Muscle layer of colon (tissue), 2 donors: ENCODE results near the gene S100B.
A peak's percentile ranks its signal among the peaks of the same experiment; 100 is the strongest.
"Not testable (repeated sequence)": the region's sequence is repeated elsewhere in the genome, so short reads cannot be mapped to it uniquely, and the experiment has no call there.

ENCODE experiments used
- H3K27ac ChIP-seq: one replicate; pipeline ENCODE4 v1.7.0; 2013; ENCODE audit warnings: low read depth, mild to moderate bottlenecking, low read length, moderate library complexity
- H3K27me3 ChIP-seq, 2 donors: one replicate each; pipeline ENCODE4 v1.7.0; 2013; ENCODE audit warnings: low read length in 2 of 2, mild to moderate bottlenecking in 2 of 2; ENCODE audit not compliant: insufficient read depth in 2 of 2, control insufficient read depth in 1 of 2
- H3K36me3 ChIP-seq: one replicate; pipeline ENCODE4 v1.7.0; 2013; ENCODE audit warnings: mild to moderate bottlenecking, low read length; ENCODE audit not compliant: insufficient read depth
- H3K4me1 ChIP-seq: one replicate; pipeline ENCODE4 v1.7.0; 2013; ENCODE audit warnings: mild to moderate bottlenecking, low read length; ENCODE audit not compliant: insufficient read depth
- H3K4me3 ChIP-seq, 2 donors: one replicate each; pipeline ENCODE4 v1.7.0; 2013; ENCODE audit warnings: low read length in 2 of 2, low read depth in 1 of 2, mild to moderate bottlenecking in 1 of 2, moderate library complexity in 1 of 2
- H3K9ac ChIP-seq: one replicate; pipeline ENCODE4 v1.7.0; 2013; ENCODE audit warnings: low read length
- H3K9me3 ChIP-seq: one replicate; pipeline ENCODE4 v1.7.0; 2013; ENCODE audit warnings: mild to moderate bottlenecking, low read length
- donor health status: abdominal sarcoma.
- donor health status: Adenocarcinoma of cecum.

S100B gene

GRCh38 chr21:46637952-46638746 lies 33.3 kb upstream of the S100B start:
- no peaks in the 10 kb centered on the region for H3K9me3 ChIP-seq
- H3K9ac ChIP-seq = no peak overlapping the region
- H3K36me3 ChIP-seq = peaks cover 20% of the 10 kb centered on the region
- H3K4me1 ChIP-seq = peaks cover 34% of the 10 kb centered on the region
- H3K27ac ChIP-seq = peak overlapping the region; percentile 30
- no peaks in the 10 kb centered on the region for H3K27me3 ChIP-seq
- H3K4me3 ChIP-seq = peak overlapping the region in 1 of 2 donors; percentile 29

DNA sequence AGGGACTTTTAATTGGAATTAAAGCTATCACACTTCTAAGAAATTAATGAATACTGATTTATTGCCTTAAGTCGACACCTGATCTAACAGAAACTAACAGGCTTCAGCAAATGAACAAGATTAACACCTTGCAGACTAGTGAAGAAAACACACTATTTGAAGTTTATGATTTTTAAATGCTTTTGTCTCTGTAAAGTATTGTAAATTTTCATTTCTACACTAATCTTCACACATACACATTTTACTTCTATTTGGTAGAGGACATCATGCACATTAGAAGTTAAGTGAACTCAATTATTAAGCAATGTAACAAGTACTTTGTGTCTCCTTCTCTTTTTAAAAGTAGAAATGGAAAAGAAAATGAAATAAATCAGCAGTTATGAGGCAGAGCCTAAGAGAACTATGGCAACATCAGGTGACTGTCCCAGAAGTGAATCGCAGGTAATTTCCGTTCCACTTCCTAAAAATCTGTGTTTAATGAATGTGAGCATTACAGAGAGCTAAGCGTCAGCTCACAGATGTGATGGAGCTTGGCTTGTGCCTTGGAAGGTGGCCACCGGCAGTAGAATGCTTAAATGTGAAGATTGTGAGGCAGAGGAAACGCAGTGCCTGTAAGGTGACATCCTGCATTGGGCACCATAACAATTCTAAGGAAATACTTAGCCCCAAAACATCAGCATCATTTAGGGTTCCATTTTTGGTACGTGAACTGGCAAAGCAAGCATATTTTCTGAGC lies 31.8 kb upstream of the S100B start:
- Histone ChIP-seq H3K27ac (no peak overlapping the region), H3K27me3 (no peaks in the 10 kb centered on the region), H3K4me3 (peak overlapping the region in 1 of 2 donors; percentile 95), H3K4me1 (peaks cover 34% of the 10 kb centered on the region), H3K9ac (peak overlapping the region; percentile 34), H3K36me3 (peaks cover 16% of the 10 kb centered on the region), H3K9me3 (no peaks in the 10 kb centered on the region)

GRCh38 chr21:46636181-46636512 lies 31.3 kb upstream of the S100B start:
- peak overlapping the region; percentile 61 for H3K9ac ChIP-seq
- H3K4me3 ChIP-seq = peak overlapping the region; percentile 95 to 96
- no peaks in the 10 kb centered on the region for H3K27me3 ChIP-seq
- no peaks in the 10 kb centered on the region for H3K9me3 ChIP-seq
- H3K27ac ChIP-seq = peak overlapping the region; percentile 93
- H3K36me3 ChIP-seq = peaks cover 10% of the 10 kb centered on the region
- peaks cover 34% of the 10 kb centered on the region for H3K4me1 ChIP-seq

GRCh38 chr21:46635324-46636180 lies 30.7 kb upstream of the S100B start, which contains the start of gene PRMT2:
PRMT2 (plus strand) TSS chr21:46635674; CDS start chr21:46636952, 1,278 bp downstream.
- H3K9me3 ChIP-seq = no peaks in the 10 kb centered on the region
- H3K27me3 ChIP-seq = no peaks in the 10 kb centered on the region
- H3K9ac ChIP-seq = peak within 1 kb of the TSS; percentile 61
- H3K4me3 ChIP-seq = peak within 1 kb of the TSS; percentile 95 to 96
- peak within 1 kb of the TSS; percentile 93 for H3K27ac ChIP-seq
- H3K36me3 ChIP-seq = peaks cover 6% of the 10 kb centered on the region
- H3K4me1 ChIP-seq = peaks cover 34% of the 10 kb centered on the region

GRCh38 chr21:46634966-46635323 lies 30.1 kb upstream of the S100B start:
- Histone ChIP-seq H3K27me3 (no peaks in the 10 kb centered on the region), H3K27ac (peak overlapping the region; percentile 93), H3K36me3 (peaks cover 6% of the 10 kb centered on the region), H3K9ac (peak overlapping the region; percentile 61), H3K4me1 (peaks cover 34% of the 10 kb centered on the region), H3K4me3 (peak overlapping the region; percentile 95 to 96), H3K9me3 (no peaks in the 10 kb centered on the region)

DNA sequence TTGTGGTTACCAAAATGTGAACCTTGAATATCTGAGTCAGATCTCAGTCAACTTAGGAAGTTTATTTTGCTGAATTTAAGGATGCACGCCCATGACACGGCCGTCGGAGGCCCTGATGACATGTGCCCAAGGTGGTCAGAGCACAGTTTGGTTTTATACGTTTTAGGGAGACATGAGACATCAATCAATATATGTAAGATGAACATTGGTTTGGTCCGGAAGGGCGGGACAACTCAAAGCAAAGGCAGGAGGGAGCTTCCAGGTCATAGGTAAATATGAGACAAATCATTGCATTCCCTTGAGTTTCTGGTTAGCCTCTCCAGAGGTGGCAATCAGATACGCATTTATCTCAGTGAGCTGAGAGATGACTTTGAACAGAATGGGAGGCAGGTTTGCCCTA lies 29.5 kb upstream of the S100B start:
- peak overlapping the region; percentile 93 for H3K27ac ChIP-seq
- H3K27me3 ChIP-seq = no peaks in the 10 kb centered on the region
- H3K36me3 ChIP-seq = peaks cover 6% of the 10 kb centered on the region
- no peaks in the 10 kb centered on the region for H3K9me3 ChIP-seq
- peaks cover 30% of the 10 kb centered on the region for H3K4me1 ChIP-seq
- H3K9ac ChIP-seq = peak overlapping the region; percentile 61
- H3K4me3 ChIP-seq = peak overlapping the region; percentile 95 to 96

DNA sequence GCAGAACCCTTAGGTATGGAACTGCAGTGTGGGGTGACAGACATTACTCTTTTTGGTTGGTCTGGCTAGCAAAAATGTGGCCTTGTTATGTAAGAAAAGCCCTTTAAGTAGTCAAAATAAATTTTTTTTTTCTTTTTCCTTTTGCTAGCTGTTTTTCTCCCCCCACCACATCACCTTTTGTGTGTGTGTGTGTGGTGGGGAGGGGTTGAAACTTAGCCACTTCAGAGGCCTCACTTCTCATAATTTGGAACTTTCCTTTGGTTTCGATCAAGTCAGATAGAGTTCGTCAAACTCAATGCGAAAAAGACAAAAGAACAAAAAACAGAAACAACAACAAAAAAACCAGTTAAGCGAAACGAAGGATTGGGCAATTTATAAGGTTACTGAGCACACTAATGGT lies 28.7 kb upstream of the S100B start:
- Histone ChIP-seq H3K36me3 (peaks cover 6% of the 10 kb centered on the region), H3K4me1 (peaks cover 26% of the 10 kb centered on the region), H3K9me3 (no peaks in the 10 kb centered on the region), H3K27ac (no peak overlapping the region), H3K9ac (no peak overlapping the region), H3K4me3 (no peak overlapping the region), H3K27me3 (no peaks in the 10 kb centered on the region)

GRCh38 chr21:46630915-46631314 lies 26.0 kb upstream of the S100B start:
- H3K4me1 ChIP-seq, H3K27me3 ChIP-seq, H3K4me3 ChIP-seq: not testable (repeated sequence)

GRCh38 chr21:46628868-46629267 lies 24.0 kb upstream of the S100B start:
- Histone ChIP-seq H3K36me3 (no peaks in the 10 kb centered on the region), H3K9me3 (peaks cover 6% of the 10 kb centered on the region)

More at GRCh38 chr21:46630915-46631314, 26.0 kb upstream of the S100B start:
- H3K36me3 ChIP-seq, H3K9ac ChIP-seq, H3K27ac ChIP-seq, H3K9me3 ChIP-seq: not testable (repeated sequence)

DNA sequence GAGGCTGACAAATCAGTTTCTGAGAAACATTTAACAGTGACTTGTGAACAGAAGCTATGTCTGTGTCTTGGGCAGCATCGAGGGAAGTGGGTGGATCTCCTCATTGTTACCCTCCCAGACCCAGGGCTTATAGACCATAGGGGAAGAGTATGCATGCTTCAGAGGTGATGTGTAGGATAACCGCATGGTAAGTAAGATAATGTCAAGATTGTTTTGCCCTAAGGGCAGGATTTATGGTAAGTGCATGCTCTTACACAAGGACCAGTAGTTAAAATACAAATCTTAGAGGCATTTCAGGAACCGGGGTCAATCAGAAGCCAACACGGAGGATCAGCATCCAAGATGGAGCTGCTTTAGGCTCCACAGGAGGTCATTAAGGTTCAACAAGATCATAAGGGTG lies 22.8 kb upstream of the S100B start:
- Histone ChIP-seq H3K27ac (no peak overlapping the region), H3K36me3 (no peaks in the 10 kb centered on the region), H3K4me3 (no peak overlapping the region), H3K9me3 (peaks cover 6% of the 10 kb centered on the region), H3K4me1 (no peaks in the 10 kb centered on the region), H3K27me3 (no peaks in the 10 kb centered on the region), H3K9ac (no peak overlapping the region)

More at GRCh38 chr21:46628868-46629267, 24.0 kb upstream of the S100B start:
- H3K9ac ChIP-seq = no peak overlapping the region
- H3K27ac ChIP-seq = no peak overlapping the region
- no peaks in the 10 kb centered on the region for H3K27me3 ChIP-seq
- H3K4me1 ChIP-seq = no peaks in the 10 kb centered on the region
- no peak overlapping the region for H3K4me3 ChIP-seq

DNA sequence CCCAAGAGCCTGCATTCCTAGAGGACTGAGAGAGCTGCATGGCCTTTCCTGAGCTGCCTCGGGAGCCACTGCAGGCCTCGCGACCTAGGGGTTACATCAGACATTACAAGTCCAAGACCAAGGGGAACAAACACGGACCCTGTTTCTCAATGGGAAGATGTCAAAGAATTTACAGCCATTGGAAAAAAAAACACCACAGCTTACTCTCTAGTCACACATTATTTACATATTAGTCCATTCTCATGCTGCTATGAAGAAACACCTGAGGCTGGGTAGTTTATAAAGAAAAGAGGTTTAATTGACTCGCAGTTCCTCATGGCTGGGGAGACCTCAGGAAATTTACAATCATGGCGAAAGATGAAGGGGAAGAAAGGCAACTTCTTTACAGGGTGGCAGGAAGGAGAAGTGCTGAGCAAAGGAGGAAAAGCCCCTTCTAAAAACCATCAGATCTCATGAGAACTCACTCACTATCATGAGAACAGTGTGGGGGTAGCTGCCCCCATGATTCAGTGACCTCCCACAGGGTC lies 22.2 kb upstream of the S100B start:
- H3K4me1 ChIP-seq = no peaks in the 10 kb centered on the region
- H3K36me3 ChIP-seq = no peaks in the 10 kb centered on the region
- H3K27ac ChIP-seq = no peak overlapping the region
- H3K9ac ChIP-seq = no peak overlapping the region
- no peaks in the 10 kb centered on the region for H3K27me3 ChIP-seq
- peaks cover 6% of the 10 kb centered on the region for H3K9me3 ChIP-seq
- H3K4me3 ChIP-seq = no peak overlapping the region
